ENCODE data around the gene DMXL1.

DNA sequence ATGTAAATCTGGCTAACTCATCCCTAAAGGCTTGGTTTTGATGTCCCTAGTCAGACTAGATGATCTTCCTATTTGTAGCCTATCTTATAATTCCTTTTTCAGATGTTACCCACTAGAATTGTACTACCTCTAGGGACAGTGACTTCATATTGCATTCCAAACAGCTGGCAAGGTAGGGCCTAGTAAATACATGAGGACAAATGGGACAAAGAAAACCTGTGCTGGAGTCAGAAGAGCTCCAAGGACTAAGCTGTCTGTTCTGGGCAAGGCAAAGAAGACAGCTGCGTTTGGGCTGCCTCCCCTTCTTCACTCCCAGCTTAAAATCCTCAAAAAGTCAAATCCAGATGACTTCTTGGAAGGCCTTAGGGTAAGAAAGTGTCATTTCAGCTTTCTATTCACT is 10.0 kb downstream of the DMXL1 start:
- TF ChIP-seq HOXA7 (CRISPR knock-in tag; IDR thresholded peaks at IDR 0.05; ENCODE audit: borderline replicate concordance) (no peak), ZNF132 (tag by site-specific recombination; IDR thresholded peaks at IDR 0.05; ENCODE audit: borderline replicate concordance) (no peak), ZNF639 (tag by site-specific recombination; IDR thresholded peaks at IDR 0.05) (no peak), PBX3 (CRISPR knock-in tag; IDR thresholded peaks at IDR 0.05) (no peak)
- TF ChIP-seq, protein P1, sequence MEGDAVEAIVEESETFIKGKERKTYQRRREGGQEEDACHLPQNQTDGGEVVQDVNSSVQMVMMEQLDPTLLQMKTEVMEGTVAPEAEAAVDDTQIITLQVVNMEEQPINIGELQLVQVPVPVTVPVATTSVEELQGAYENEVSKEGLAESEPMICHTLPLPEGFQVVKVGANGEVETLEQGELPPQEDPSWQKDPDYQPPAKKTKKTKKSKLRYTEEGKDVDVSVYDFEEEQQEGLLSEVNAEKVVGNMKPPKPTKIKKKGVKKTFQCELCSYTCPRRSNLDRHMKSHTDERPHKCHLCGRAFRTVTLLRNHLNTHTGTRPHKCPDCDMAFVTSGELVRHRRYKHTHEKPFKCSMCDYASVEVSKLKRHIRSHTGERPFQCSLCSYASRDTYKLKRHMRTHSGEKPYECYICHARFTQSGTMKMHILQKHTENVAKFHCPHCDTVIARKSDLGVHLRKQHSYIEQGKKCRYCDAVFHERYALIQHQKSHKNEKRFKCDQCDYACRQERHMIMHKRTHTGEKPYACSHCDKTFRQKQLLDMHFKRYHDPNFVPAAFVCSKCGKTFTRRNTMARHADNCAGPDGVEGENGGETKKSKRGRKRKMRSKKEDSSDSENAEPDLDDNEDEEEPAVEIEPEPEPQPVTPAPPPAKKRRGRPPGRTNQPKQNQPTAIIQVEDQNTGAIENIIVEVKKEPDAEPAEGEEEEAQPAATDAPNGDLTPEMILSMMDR (tag by site-specific recombination; IDR thresholded peaks at IDR 0.05) = no peak
- TF ChIP-seq, protein P2, sequence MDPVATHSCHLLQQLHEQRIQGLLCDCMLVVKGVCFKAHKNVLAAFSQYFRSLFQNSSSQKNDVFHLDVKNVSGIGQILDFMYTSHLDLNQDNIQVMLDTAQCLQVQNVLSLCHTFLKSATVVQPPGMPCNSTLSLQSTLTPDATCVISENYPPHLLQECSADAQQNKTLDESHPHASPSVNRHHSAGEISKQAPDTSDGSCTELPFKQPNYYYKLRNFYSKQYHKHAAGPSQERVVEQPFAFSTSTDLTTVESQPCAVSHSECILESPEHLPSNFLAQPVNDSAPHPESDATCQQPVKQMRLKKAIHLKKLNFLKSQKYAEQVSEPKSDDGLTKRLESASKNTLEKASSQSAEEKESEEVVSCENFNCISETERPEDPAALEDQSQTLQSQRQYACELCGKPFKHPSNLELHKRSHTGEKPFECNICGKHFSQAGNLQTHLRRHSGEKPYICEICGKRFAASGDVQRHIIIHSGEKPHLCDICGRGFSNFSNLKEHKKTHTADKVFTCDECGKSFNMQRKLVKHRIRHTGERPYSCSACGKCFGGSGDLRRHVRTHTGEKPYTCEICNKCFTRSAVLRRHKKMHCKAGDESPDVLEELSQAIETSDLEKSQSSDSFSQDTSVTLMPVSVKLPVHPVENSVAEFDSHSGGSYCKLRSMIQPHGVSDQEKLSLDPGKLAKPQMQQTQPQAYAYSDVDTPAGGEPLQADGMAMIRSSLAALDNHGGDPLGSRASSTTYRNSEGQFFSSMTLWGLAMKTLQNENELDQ (tag by site-specific recombination; IDR thresholded peaks at IDR 0.05; ENCODE audit: low read depth) = no peak

Data from HEK293 (cell line).